Stimulated activated CD4-positive, alpha-beta T cell treated with anti-CD3 and anti-CD28 coated beads, Interleukin-2, amount 100 ng/mL, for 24 hours (primary cell): ENCODE data around the gene SLC35F3.
"Not testable (repeated sequence)": the region's sequence is repeated elsewhere in the genome, so short reads cannot be mapped to it uniquely, and the experiment has no call there.

Experiments
- DNase-seq, 2 donors: peaks; one replicate each; pipeline ENCODE4 v3.0.0-alpha.2; 2020

Gene SLC35F3

GRCh38 chr1:233904633-233905415 lies at the start of gene SLC35F3:
TSS of gene SLC35F3 (plus strand) at chr1:233904676.
- peak in 1 of 2 donors; percentile 47 for DNase-seq

DNA sequence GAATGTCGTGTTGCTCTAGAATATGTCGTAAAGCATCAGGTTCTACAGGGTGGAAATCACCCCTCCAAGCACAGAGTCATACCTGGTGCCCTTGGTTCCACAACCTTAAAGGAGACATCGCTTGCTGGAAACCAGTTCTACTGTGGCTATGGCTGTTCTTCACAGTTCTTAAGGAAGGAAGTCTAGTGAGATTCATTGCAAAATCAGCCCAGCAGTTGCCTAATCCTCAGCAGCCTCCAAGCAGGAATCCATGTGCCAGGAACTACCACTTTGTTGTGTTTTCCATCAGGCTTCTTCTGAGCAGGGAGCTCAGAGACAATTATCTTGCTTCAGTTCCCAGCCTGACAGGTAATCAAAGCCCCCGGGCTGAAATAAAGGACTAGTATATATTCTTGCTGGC lies 45.0 kb upstream of the SLC35F3 start:
- no peak for DNase-seq

GRCh38 chr1:233863901-233864545 lies 40.5 kb upstream of the SLC35F3 start:
- DNase-seq, result no peak

DNA sequence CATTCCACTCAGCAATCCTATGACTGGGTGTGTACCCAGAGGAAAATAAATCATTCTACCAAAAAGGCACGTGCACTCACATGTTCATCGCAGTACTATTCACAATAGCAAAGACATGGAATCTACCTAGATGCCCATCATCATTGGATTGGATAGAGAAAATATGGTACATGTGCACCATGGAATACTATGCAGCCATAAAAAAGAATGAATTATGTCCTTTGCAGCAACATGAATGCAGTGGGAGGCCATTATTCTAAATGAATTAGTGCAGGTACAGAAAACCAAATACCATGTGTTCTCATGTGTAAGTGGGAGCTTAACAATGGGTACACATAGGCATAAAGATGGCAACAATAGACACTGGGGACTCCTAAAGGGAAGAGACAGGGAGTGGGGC lies 39.9 kb upstream of the SLC35F3 start:
- DNase-seq, result no peak

DNA sequence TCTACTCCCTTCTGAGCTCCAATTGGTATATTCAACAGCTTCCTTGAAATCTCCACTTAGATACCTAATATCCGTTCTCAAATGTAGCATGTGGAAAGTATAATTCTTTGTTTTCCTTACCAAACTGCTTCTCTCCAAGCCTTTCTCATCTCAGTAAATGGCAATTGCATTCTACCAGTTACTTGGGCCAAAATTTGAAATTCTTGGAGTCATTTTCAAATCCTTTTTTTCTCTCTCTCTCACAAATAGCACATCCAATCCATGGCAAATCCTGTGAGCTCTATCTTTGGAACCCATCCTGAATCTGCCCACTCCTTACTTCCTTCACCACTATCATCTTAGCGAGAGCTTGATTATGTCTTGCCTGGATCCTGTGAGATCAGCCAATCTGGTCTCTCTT lies 39.3 kb upstream of the SLC35F3 start:
- no peak for DNase-seq

GRCh38 chr1:233865902-233866301 lies 38.6 kb upstream of the SLC35F3 start:
- no peak for DNase-seq

DNA sequence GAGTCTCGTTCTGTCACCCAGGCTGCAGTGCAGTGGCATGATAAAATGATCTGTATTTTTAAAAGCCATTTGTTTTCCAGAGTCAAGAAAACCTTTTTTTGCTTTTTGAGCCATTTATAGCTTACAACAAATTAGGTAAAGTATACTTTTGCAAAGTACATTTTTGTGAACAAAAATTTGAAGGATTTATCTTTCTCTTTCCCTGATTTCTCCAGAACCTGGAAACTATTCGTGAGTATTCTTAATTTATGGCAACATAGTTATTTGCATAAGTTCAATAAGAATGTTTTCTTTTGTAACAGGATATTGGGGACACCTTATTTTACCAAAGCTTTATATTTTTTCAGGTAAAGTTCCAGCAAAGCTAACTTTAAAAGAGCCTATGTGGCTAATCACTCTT lies 37.4 kb upstream of the SLC35F3 start:
- DNase-seq, result no peak

GRCh38 chr1:233868461-233868860 lies 36.0 kb upstream of the SLC35F3 start:
- no peak for DNase-seq

DNA sequence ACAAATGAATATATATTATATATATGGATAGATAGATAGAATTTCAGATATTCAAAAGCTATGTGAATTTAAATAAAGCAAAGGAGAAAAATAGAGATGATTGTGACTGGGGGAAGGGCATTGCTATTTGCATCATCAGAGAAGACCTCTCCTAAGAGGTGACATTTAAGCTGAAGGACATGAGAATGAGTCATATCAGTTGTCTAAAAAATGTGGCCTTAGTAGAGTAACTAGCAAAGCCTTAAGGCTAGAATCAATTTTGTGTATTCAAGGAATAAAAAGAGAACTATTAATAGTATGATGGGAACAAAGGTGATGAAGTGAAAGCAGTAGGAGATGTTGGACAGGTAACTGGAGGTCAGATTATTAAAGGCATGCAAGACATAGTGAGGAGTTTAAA lies 34.8 kb upstream of the SLC35F3 start:
- DNase-seq, result no peak

- no peak for DNase-seq
These were observed 30.8 kb upstream of the SLC35F3 start for GRCh38 chr1:233873666-233874065.

DNA sequence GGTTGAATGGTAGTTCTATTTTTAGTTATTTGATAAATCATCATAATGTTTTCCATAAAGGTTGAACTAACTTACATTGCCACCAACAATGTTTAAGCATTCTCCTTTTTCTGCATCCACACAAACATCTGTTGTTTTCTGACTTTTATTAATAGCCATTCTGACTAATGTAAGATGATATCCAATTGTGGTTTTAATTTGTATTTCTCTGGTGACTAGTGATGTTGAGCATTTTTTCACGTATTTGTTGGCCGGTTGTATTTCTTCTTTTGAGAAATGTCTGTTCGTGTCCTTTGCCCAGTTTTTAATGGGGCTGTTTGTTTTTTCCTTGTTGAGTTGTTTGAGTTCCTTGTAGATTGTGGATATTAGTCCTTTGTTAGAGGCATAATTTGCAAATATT lies 24.6 kb upstream of the SLC35F3 start:
- no peak for DNase-seq

- no peak for DNase-seq
These were observed 20.8 kb upstream of the SLC35F3 start for GRCh38 chr1:233883671-233884070.

DNA sequence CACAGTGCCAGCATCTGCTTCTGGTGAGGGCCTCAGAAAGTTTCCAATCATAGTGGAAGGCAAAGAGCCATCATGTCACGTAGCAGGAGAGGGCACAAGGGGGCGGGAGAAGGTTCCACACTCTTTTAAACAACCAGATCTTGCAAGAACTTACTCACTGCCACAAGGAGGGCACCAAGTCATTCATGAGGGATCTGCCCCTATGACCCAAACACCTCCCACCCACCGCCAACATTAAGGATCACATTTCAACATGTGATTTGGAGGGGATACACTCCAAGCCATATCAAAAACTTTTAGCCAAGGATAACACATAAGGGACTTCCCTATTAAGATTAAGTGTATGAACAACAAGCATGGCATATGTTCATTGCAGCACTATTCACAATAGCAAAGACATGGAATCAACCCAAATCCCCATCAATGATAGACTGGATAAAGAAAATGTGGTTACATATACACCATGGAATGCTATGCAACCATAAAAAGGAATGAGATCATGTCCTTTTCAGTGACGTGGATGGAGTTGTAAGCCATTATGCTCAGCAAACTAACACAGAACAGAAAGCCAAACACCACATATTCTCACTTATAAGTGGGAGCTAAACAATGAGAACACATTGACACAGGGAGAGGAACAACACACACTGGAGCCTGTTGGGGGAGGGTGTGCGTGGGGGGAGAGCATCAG lies 19.9 kb upstream of the SLC35F3 start:
- no peak for DNase-seq

GRCh38 chr1:233885196-233885920 lies 19.1 kb upstream of the SLC35F3 start:
- no peak for DNase-seq

DNA sequence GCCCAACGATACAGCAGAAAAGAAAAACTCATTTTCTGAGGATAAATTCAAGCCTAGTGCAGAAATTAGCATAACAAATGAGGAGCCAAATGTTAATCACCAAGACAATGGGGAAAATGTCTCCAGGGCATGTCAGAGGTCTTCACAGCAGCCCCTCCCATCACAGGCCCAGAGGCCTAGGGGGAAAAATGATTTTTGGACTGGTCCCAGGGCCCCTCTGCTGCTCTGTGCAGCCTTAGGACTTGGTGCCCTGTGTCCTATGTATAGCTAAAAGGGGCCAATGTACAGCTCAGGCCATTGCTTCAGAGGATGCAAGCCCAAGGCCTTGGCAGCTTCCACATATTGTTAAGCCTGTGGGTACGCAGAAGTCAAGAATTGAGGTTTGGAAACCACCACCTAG lies 13.3 kb upstream of the SLC35F3 start:
- DNase-seq, result not testable (repeated sequence)

DNA sequence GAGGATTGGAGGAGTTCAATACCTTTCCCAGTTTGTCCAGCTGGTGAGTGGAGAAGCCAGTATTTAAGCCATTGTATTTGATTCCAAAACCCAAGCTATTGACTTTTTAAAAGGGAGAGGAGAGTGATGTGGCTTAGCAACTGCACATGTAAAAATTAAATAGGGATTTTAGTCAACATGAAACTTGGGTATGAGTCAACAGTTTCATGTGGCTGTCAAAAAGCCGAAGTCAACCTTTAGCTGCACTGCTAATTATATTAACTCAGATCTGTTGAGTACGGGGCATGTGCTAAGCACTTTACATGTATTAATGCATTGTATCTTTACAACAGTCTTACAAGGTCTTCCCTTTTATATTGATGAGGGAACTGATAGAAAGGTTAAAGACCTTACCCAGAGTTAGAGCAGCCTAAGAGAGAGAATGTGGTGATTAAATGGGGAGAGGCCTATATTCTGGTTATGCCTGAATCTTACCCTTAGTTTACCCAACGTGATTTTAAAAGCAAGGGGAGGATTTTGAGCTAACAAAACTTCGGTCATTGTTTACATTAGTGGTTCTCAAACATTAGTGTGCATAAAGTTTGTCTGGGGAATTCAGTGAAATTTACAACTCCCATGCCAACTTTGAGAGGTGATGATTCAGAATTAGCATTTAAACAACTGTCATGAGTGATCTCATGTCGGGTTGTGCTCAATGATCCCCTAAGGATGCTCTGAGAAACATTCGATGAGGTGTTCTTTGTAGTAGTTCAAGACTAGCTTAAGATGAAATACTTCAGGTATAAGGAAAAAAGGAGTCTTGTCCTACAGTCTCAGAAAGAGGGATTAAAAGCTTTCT lies 6.9 kb upstream of the SLC35F3 start:
- no peak for DNase-seq

DNA sequence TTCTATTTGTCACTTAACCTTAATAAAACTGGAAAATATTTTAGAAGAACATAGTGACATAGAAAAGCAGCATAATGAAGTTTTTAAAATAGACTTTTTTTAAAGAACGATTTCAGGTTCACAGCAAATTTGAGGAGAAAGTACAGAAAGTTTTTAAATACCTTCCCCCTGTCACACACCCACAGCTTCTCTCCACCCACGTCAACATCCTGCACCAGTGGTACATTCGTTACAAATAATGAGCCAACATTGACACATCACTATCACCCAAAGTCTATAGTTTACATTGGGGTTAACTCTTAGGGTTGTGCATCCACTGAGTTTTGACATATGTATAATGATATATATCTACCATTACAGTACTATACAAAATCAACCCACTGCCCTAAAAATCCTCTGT lies 3.0 kb upstream of the SLC35F3 start:
- no peak for DNase-seq

GRCh38 chr1:233905416-233906051 lies 1.1 kb downstream of the SLC35F3 start:
- no peak for DNase-seq

DNA sequence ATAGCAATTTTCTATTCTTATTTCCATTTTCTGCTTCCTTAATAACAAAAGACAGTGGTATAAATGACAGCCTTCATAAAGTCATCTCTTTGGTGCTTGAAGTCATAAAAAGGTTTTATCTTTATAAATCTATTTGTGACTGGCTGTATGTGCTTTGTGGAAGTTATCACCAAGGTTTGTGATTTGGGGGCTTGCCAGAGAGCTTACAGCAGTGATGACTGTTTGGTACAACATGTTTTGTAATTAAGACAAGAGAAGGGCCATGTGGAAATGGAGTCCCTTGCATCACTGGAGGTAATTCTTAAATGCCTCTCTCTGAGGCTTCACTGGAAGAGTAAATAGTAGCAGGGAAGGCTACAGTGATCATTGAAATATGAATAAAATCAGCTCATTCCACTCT lies 2.7 kb downstream of the SLC35F3 start:
- no peak for DNase-seq

GRCh38 chr1:233908092-233908491 lies 3.6 kb downstream of the SLC35F3 start:
- no peak for DNase-seq

DNA sequence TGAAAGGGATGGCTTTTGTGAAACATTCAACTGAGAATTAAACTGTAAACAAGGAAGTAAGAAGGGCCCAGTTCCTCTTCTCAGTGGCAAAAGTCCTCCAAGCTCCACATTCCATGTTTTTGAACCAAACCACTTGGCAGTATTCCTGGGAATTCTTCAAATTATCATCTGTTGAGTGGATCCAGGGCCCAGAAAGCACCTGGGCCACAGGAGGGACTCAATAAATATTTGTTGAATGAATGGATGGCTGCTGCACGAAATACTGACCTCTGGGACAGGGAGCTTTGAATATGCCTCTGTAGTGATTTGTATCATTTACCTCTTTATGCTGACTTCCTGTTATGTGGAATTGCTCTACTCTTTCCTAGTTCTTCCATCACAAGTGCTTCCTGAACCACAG lies 4.7 kb downstream of the SLC35F3 start:
- DNase-seq, result no peak

DNA sequence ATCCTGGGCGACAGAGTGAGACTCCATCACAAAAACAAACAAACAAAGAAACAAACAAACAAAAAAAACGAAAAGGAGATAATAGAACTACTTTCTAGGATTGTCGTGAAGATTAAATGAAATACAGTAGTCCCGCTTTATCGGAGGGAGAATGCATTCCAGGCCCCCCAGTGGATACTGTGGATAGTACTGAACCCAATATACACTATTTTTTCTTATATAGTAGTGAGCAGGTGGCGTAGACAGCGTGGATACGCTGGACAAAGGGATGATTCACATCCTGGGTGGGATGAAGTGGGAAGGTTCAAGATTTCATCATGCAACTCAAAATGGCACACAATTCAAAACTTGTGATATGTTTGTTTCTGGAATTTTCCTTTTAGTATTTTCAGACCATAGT lies 8.0 kb downstream of the SLC35F3 start:
- DNase-seq, result no peak
